GM12878 (cell line): ENCODE results near the gene TMEM239. TPM values are rescaled to one million over a fixed set of nuclear protein-coding genes. Genes with fewer than 3 reads are reported as not detected.
A peak's percentile ranks its signal among the peaks of the same experiment; 100 is the strongest.

ENCODE experiments used
- ATAC-seq: fragments of 200-7000 bp; cut with Tn5 transposase; 3 replicates; pipeline ENCODE4 v1.9.1; 2020; ENCODE audit warnings: mild to moderate bottlenecking, moderate library complexity
- BruUV-seq: library from RNA; stranded (reverse); fragments of 400-500 nt; replicated peaks from 2 replicates; lab custom pipeline; 2021; lab: Mats Ljungman, UMichigan
- CTCF ChIA-PET: fragments of 300-600 bp; sonication (Branson Sonifier 250); formaldehyde crosslinking; extraction: SDS; loops from one replicate; lab custom pipeline; 2021; ENCODE audit warnings: inconsistent platforms; lab: Yijun Ruan, JAX
- POLR2A ChIA-PET: fragments of 350-600 bp; formaldehyde crosslinking; extraction: SDS; loops from one replicate; lab custom pipeline; 2021; ENCODE audit warnings: inconsistent platforms; lab: Charles Lee
- RAD21 ChIA-PET: fragments of 300-600 bp; sonication (Branson Sonifier 250); formaldehyde crosslinking; loops from one replicate; lab custom pipeline; 2023; ENCODE audit warnings: antibody characterized with exemption; ENCODE audit not compliant: unreplicated experiment; lab: Charles Lee
- SMC1A ChIA-PET: fragments of 300-600 bp; sonication (Branson Sonifier 250); formaldehyde crosslinking; loops from one replicate; lab custom pipeline; 2023; ENCODE audit not compliant: unreplicated experiment, uncharacterized antibody; lab: Charles Lee
- DNase-seq: peaks from one replicate; pipeline ENCODE4 v3.0.0-alpha.2; 2011; ENCODE audit warnings: low read depth, low spot score
- FAIRE-seq: peaks from 3 replicates; lab custom pipeline; 2011; peaks lifted over from hg19 to GRCh38; lab: Jason Lieb, UNC
- H2AFZ ChIP-seq: 2 replicates; pipeline ENCODE4 v1.6.0; 2011; ENCODE audit warnings: low read depth, low read length, control low read depth; ENCODE audit not compliant: control insufficient read depth
- H3K27ac ChIP-seq: 2 replicates; pipeline ENCODE4 v1.5.1; 2011; ENCODE audit warnings: control low read depth; ENCODE audit not compliant: control insufficient read depth, insufficient read depth
- H3K27me3 ChIP-seq, 2 experiments: replicated peaks in 1 of 2; 2 replicates each; pipeline versions ENCODE4 v1.6.0 to v1.6.1; 2011; ENCODE audit warnings: low read length in 1 of 2; ENCODE audit not compliant: control insufficient read depth in 2 of 2, insufficient read depth in 2 of 2
- H3K36me3 ChIP-seq, 2 experiments: 2 replicates each; pipeline ENCODE4 v1.5.1; 2011; ENCODE audit warnings: low read length in 1 of 2; ENCODE audit not compliant: control insufficient read depth in 2 of 2, insufficient read depth in 2 of 2
- H3K4me1 ChIP-seq: 2 replicates; pipeline ENCODE4 v1.6.1; 2011; ENCODE audit warnings: mild to moderate bottlenecking, low read length, moderate library complexity, mixed read lengths; ENCODE audit not compliant: control insufficient read depth, insufficient read depth
- H3K4me2 ChIP-seq: 2 replicates; pipeline ENCODE4 v1.6.0; 2011; ENCODE audit warnings: control low read depth; ENCODE audit not compliant: control insufficient read depth, insufficient read depth
- H3K4me3 ChIP-seq: fragments of 200-600 bp; sonication (generic); 2 replicates; pipeline ENCODE4 v1.5.1; 2016
- H3K79me2 ChIP-seq: 2 replicates; pipeline ENCODE4 v1.6.0; 2011; ENCODE audit warnings: low read length; ENCODE audit not compliant: control insufficient read depth, insufficient read depth
- H3K9ac ChIP-seq: 2 replicates; pipeline ENCODE4 v1.8.0; 2011; ENCODE audit warnings: low read length, control low read depth, mixed read lengths; ENCODE audit not compliant: control insufficient read depth, insufficient read depth
- H3K9me3 ChIP-seq: replicated peaks from 3 replicates; pipeline ENCODE4 v1.5.1; 2011; ENCODE audit warnings: mild to moderate bottlenecking, low read length; ENCODE audit not compliant: control insufficient read depth, insufficient read depth
- H4K20me1 ChIP-seq: 2 replicates; pipeline ENCODE4 v1.6.0; 2011; ENCODE audit not compliant: control insufficient read depth, insufficient read depth
- IKZF2 ChIP-seq, 2 experiments: fragments of 450-650 bp; IDR thresholded peaks; 2 replicates each; pipeline ENCODE4 v1.6.1; 2017; ENCODE audit warnings: mild to moderate bottlenecking in 2 of 2, moderate library complexity in 2 of 2
- JUNB ChIP-seq: IDR thresholded peaks from 2 replicates; pipeline ENCODE4 v1.6.1; 2016; ENCODE audit warnings: antibody characterized with exemption, mild to moderate bottlenecking
- MXI1 ChIP-seq: fragments of 150-350 bp; IDR thresholded peaks from 2 replicates; pipeline ENCODE4 v1.6.1; 2011; ENCODE audit warnings: low read depth, mild to moderate bottlenecking, inconsistent platforms, low read length, improper control_type of control experiment
- NR2C2 ChIP-seq: IDR thresholded peaks from 2 replicates; pipeline ENCODE4 v1.6.1; 2011; ENCODE audit warnings: borderline replicate concordance, low read depth; ENCODE audit not compliant: control insufficient read depth, insufficient read length
- PAX8 ChIP-seq: fragments of 450-650 bp; IDR thresholded peaks from 2 replicates; pipeline ENCODE4 v1.6.1; 2017; ENCODE audit warnings: mild to moderate bottlenecking, moderate library complexity
- SP1 ChIP-seq: IDR thresholded peaks from one replicate; pipeline ENCODE4 v1.6.1; 2011; ENCODE audit warnings: low read depth, low read length
- STAT3 ChIP-seq: IDR thresholded peaks from 2 replicates; pipeline ENCODE4 v1.6.1; 2011; ENCODE audit warnings: low read depth, low read length, improper control_type of control experiment
- ZBTB11 ChIP-seq: fragments of 450-650 bp; formaldehyde crosslinking; IDR thresholded peaks from 2 replicates; pipeline ENCODE4 v1.5.0; 2022; ENCODE audit warnings: mild to moderate bottlenecking, missing genetic modification characterization
- ZNF274 ChIP-seq: IDR thresholded peaks from one replicate; pipeline ENCODE4 v1.8.0; 2011; ENCODE audit not compliant: insufficient read length, insufficient read depth
- WGBS: methylation state at CpG from one replicate; pipeline ENCODE4 v1.1.6; 2016; ENCODE audit warnings: low lambda C conversion rate; ENCODE audit not compliant: insufficient replicate concordance, insufficient coverage; ENCODE audit errors: missing lambda C conversion rate; 5-methylcytosine and 5-hydroxymethylcytosine counted together
- in situ Hi-C: fragments of 300-500 bp; cut with MboI; formaldehyde crosslinking; loops from 9 replicates; pipeline ENCODE4 v1.14.3; 2018; ENCODE audit warnings: mixed read lengths
- intact Hi-C: fragments of 100-400 bp; cut with micrococcal nuclease; formaldehyde crosslinking; loops from one replicate; pipeline ENCODE4 v1.14.2; 2022; ENCODE audit not compliant: unreplicated experiment
- polyA plus RNA-seq, 11 experiments: library from polyadenylated mRNA; depleted of rRNA in 4 of 11; unstranded in 6 of 11; stranded (reverse) in 5 of 11; fragments of >200 nt; fragmentation: Nextera tagmentation in 4 of 11; fragmentation: Illumina TruSeq in 1 of 11; extraction: Ambion mirVana in 4 of 11; extraction: Trizol in 1 of 11; gene quantifications; 1 replicate in 1 of 11; 2 replicates in 10 of 11; pipeline versions ENCODE4 v1.2.1 to v1.2.3, GENCODE V29; 2011 to 2016; ENCODE audit warnings: inconsistent platforms in 2 of 11, missing spikeins in 2 of 11, low read depth in 1 of 11
- total RNA-seq, 4 experiments: library from RNA; depleted of rRNA in 3 of 4; stranded (reverse); fragments of >200 nt in 3 of 4; fragmentation: Illumina TruSeq in 1 of 4; extraction: Trizol in 1 of 4; gene quantifications; 2 replicates each; pipeline versions ENCODE4 v1.2.1 to v1.2.3, GENCODE V29; 2013 to 2021
- TF ChIP-seq, protein P1 (sequence below): IDR thresholded peaks from 2 replicates; pipeline ENCODE4 v1.6.1; 2011; ENCODE audit warnings: borderline replicate concordance, low read depth, mild to moderate bottlenecking, moderate library complexity, low read length; ENCODE audit not compliant: insufficient read depth, poor library complexity, severe bottlenecking
- TF ChIP-seq, protein P2 (sequence below): fragments of 150-350 bp; IDR thresholded peaks from 2 replicates; pipeline ENCODE4 v1.6.1; 2014; ENCODE audit warnings: mild to moderate bottlenecking, low read depth, low read length

The TMEM239 gene
- total and polyA plus RNA-seq, 10 of the 15 experiments (the other 5 are each of a cell fraction or from before 2014, with no cell fraction given), result not detected

DNA sequence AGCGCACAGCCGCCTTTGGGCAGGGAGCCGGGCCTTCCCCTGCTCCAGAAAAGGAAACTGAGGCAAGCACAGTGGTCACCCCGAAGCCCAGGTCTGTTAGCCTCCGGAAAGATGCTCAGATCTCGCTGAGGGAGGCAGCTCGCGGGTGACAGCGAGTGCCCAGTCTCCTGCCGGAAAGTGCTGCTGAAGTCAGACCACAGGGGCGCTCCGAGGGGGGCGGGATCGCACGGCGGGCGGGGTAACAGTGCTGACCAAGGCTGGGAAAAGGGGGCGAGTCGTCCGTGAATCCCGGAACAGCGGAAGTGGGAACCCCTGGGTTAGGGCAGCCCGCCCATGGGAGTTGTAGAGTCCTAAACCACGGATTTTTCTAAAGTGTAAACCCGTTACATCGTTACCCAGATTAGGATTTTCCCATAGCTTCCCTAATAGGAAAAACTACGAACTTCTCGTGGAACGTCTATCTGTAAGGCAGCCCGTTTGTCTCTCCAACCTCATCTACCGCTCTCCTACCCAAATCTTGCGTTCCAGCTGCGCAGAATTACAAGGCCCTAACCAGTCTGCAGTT, 24.9 kb downstream of the TMEM239 start (continued):
- 0 out of 2 replicates have a peak, but pooled peaks have one; percentile 14 for TF ChIP-seq MXI1
- TF ChIP-seq, protein P1, sequence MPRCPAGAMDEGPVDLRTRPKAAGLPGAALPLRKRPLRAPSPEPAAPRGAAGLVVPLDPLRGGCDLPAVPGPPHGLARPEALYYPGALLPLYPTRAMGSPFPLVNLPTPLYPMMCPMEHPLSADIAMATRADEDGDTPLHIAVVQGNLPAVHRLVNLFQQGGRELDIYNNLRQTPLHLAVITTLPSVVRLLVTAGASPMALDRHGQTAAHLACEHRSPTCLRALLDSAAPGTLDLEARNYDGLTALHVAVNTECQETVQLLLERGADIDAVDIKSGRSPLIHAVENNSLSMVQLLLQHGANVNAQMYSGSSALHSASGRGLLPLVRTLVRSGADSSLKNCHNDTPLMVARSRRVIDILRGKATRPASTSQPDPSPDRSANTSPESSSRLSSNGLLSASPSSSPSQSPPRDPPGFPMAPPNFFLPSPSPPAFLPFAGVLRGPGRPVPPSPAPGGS, result no peak
- TF ChIP-seq SP1, result no peak
- TF ChIP-seq ZBTB11 (CRISPR knock-in tag), result no peak
- no peak for TF ChIP-seq PAX8
- TF ChIP-seq IKZF2 (IDR thresholded peaks at IDR 0.05), result peak; percentile 23 to 37; a peak in 1 of 4 replicates
- TF ChIP-seq, all 136 proteins: peak for 6

- SMC1A ChIA-PET, result no interaction called here
- WGBS, result 50% methylated on average over 2 of the region's 2 CpGs
- TF ChIP-seq JUNB (no peak), NR2C2 (no peak), ZNF274 (no peak), STAT3 (no peak), SP1 (no peak)
- TF ChIP-seq, protein P2, sequence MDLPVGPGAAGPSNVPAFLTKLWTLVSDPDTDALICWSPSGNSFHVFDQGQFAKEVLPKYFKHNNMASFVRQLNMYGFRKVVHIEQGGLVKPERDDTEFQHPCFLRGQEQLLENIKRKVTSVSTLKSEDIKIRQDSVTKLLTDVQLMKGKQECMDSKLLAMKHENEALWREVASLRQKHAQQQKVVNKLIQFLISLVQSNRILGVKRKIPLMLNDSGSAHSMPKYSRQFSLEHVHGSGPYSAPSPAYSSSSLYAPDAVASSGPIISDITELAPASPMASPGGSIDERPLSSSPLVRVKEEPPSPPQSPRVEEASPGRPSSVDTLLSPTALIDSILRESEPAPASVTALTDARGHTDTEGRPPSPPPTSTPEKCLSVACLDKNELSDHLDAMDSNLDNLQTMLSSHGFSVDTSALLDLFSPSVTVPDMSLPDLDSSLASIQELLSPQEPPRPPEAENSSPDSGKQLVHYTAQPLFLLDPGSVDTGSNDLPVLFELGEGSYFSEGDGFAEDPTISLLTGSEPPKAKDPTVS, result no peak
- RAD21 ChIA-PET, result no interaction called here
- Histone ChIP-seq H3K36me3 (no peaks in the 10 kb centered on the region), H3K27me3 (no peaks in the 10 kb centered on the region), H3K9ac (no peak overlapping the region), H3K27ac (no peak overlapping the region), H4K20me1 (no peaks in the 10 kb centered on the region), H3K4me1 (no peaks in the 10 kb centered on the region), H3K79me2 (peaks cover 3% of the 10 kb centered on the region; the same call in 1 of the 2 replicates), H3K4me3 (no peak overlapping the region), H2AFZ (no peak overlapping the region), H3K4me2 (no peak overlapping the region), H3K9me3 (no peaks in the 10 kb centered on the region)
- BruUV-seq, result no TSS peak
- intact Hi-C loops, result no loop called here
- ATAC-seq, result no peak
- DNase-seq, result no peak
- FAIRE-seq, result no peak
- in situ Hi-C loops, result no loop called here
- CTCF ChIA-PET, result no interaction called here
- POLR2A ChIA-PET, result no interaction called here
These were observed 29.4 kb downstream of the TMEM239 start for GRCh38 chr20:2845607-2846006.
